Measurements from ENCODE around the gene GALNT7.

GALNT7 gene

DNA sequence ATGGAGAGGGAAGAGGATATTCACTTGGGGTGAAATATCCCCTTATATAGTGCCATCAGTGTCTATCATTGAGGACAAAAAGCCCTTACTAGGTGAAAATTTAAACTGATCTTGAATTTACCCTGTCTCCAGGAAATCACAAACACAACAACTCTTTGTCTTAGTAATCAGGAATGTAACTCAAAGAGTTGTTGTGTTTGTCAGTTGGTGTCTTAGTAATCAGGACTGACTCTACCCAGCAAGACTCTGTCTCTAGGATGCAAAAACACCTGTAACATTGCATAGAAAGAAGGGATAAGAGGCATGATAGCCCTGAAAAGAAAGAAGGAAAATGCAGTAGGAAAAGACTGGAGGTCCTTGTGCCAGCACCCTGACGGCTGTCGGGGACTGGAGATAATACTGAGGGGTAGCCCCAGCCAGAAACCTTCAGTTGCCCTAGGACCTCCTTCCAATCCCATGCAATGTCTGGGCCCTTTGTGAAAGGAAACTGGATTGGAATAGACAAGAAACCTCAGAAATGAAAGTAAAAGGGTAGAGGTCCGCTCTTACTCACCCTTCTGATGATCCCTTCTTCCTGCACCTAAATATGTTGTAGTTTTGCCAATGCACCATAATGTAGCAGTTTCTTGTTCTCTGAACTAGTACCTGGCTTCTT lies 120.2 kb downstream of the GALNT7 start:
- Mint-ChIP-seq H3K36me3 (peaks cover 7% of the 10 kb centered on the region), H3K27me3 (no peaks in the 10 kb centered on the region), H3K4me3 (no peak overlapping the region), H3K27ac (no peak overlapping the region), H3K4me1 (ENCODE audit: low read depth) (peaks cover 8% of the 10 kb centered on the region), H3K9me3 (ENCODE audit: low read depth) (no peaks in the 10 kb centered on the region)

DNA sequence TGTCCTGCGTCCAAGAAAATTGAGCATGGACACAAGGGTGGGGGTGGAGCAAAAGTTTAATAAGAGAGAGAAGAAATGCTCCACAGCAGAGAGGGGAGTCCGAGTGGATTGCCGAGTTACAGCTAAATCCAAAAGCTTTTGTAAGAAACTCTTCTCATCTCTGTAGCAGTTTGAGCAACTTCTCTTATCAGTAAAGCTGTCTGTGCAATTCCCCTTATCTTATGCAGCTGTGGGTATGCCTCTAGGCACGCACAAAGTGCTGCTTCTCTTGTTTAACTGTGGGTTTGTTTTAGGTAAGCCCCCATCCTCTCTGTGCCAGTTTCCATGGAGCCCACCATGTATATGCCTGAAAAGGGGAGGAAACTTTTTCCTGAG lies 120.7 kb downstream of the GALNT7 start:
- peaks cover 8% of the 10 kb centered on the region for H3K4me1 Mint-ChIP-seq (ENCODE audit: low read depth)

DNA sequence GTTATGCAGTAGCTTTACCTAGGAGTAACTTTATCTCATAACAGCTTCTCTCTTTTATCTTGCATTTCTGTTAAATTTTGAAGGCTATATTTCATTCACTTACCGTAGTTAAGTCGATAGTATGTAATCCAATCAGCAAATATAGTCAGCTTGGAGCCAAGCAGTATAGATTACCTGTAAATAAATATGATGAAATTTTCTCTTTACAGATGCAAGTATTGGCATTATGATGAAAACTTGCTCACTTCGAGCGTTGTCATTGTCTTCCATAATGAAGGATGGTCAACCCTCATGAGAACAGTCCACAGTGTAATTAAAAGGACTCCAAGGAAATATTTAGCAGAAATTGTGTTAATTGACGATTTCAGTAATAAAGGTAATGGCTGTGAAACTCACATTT lies 123.3 kb downstream of the GALNT7 start:
- Mint-ChIP-seq H3K4me3 (no peak overlapping the region), H3K36me3 (peaks cover 2% of the 10 kb centered on the region), H3K27me3 (no peaks in the 10 kb centered on the region), H3K27ac (no peak overlapping the region), H3K4me1 (ENCODE audit: low read depth) (peaks cover 8% of the 10 kb centered on the region), H3K9me3 (ENCODE audit: low read depth) (no peaks in the 10 kb centered on the region)

More for the DNA sequence above, 120.7 kb downstream of the GALNT7 start:
- Mint-ChIP-seq H3K27ac (no peak overlapping the region), H3K27me3 (no peaks in the 10 kb centered on the region), H3K9me3 (ENCODE audit: low read depth) (no peaks in the 10 kb centered on the region), H3K4me3 (no peak overlapping the region), H3K36me3 (peaks cover 7% of the 10 kb centered on the region)

DNA sequence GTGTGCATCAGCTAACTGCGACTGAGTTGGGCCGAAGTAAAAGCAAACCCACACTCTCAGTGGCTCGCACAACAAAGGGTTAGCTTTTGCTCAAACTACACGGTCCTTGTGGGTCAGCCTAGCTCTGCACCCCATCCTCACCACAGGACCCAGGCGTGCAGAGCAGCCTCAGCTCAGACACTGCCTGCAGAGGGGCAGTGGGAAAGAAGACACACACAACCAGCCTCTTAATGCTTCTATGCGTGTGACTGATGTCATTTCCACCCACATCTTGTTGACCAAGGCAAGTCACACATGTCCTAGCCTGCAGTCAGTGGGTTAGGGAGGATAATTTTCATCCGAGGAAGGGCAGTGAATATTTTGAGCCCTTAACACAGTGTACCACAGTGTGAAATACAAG lies 125.1 kb downstream of the GALNT7 start:
- H3K27me3 Mint-ChIP-seq = no peaks in the 10 kb centered on the region
- no peak overlapping the region for H3K4me3 Mint-ChIP-seq
- no peak overlapping the region for H3K27ac Mint-ChIP-seq
- H3K9me3 Mint-ChIP-seq (ENCODE audit: low read depth) = no peaks in the 10 kb centered on the region
- peaks cover 2% of the 10 kb centered on the region for H3K36me3 Mint-ChIP-seq
- H3K4me1 Mint-ChIP-seq (ENCODE audit: low read depth) = peaks cover 4% of the 10 kb centered on the region

DNA sequence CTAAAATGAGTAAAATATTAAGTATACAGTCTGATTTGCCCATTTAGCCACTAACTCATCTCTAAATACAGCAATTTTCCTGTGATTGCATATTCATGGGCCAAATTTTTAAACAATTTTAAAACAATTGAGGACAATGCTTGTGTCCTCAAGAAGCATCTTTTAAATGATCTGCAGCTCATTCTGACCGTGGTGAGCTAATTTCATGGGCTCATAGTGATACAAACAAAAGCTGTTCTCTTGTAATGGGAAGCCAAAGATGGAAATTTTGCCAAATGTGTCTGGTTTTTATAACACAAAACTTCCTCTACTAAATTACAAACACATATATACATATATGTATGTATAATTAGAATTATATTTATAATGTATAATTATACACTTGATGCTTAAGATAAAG lies 125.8 kb downstream of the GALNT7 start:
- Mint-ChIP-seq H3K27ac (no peak overlapping the region), H3K36me3 (peaks cover 2% of the 10 kb centered on the region), H3K4me3 (no peak overlapping the region), H3K9me3 (ENCODE audit: low read depth) (no peaks in the 10 kb centered on the region), H3K27me3 (no peaks in the 10 kb centered on the region), H3K4me1 (ENCODE audit: low read depth) (no peaks in the 10 kb centered on the region)

DNA sequence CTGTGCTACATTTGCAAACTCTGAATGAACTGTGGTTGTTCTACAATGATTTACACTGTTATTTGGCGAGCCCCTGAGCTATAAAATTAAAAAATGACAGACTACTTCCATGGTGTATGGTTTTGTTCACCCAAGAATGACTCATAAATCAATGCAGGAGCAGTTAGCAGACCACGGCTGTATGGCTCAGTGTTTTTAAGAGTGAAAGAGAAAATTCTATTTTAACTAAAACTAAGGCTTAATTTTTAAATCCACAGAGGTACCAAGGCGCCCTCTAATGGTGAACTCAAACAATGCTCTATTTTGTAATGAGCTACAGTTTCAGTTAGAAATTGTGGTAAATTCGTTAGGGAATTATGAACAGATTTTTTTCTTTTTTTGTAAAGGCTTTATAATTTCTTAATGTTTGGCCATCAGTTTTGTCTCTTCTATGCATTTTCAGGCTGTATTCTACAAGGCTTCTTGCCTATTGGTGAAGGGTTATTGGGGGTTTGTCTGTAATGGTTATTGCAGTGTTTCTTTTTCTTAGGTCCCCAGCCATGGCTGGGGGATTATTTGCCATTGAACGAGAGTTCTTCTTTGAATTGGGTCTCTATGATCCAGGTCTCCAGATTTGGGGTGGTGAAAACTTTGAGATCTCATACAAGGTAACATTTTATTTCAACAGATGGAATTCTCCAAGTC lies 133.0 kb downstream of the GALNT7 start:
- Mint-ChIP-seq H3K9me3 (ENCODE audit: low read depth) (no peaks in the 10 kb centered on the region), H3K27me3 (no peaks in the 10 kb centered on the region), H3K4me1 (ENCODE audit: low read depth) (peaks cover 6% of the 10 kb centered on the region), H3K27ac (no peak overlapping the region), H3K4me3 (no peak overlapping the region), H3K36me3 (peaks cover 5% of the 10 kb centered on the region)

DNA sequence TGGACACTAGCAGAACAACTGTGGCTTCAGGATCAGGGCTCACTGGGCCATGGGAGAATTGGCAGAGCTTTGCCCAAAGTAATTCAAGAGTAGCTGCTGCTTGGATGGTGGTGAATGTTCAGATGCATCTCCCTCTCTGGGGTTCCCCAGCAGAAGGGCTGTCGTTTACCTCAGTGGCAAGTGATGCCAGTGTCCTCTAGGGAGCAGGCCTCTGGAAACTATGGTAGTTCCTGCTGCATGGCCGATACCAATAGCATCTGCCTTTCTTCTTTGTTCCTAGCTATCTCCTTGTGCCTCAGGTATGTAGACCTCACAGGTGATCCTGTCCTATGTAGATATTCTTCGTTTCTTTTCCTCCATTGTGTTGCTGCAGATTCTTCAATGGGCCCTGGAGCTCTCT lies 139.2 kb downstream of the GALNT7 start:
- Mint-ChIP-seq H3K27ac (no peak overlapping the region), H3K4me3 (no peak overlapping the region), H3K27me3 (no peaks in the 10 kb centered on the region), H3K4me1 (ENCODE audit: low read depth) (no peaks in the 10 kb centered on the region), H3K9me3 (ENCODE audit: low read depth) (no peaks in the 10 kb centered on the region), H3K36me3 (peaks cover 21% of the 10 kb centered on the region)

DNA sequence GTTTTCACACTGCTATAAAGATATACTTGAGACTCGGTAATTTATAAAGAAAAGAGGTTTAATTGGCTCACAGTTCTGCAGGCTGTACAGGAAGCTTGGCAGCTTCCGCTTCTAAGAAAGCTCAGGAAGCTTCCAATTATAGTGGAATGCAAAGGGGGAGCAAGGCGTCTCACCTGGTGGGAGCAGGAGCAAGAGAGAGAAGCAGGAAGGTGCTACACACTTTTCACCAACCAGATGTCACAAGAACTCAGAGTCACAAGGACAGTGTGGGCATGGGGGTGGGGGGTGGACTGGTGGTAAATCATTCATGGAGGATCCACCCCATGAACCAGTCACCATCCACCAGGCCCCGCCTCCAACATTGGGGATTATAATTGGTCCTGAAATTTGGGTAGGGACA lies 142.8 kb downstream of the GALNT7 start:
- Mint-ChIP-seq H3K36me3 (peaks cover 18% of the 10 kb centered on the region), H3K27me3 (no peaks in the 10 kb centered on the region), H3K4me3 (no peak overlapping the region), H3K4me1 (ENCODE audit: low read depth) (no peaks in the 10 kb centered on the region), H3K27ac (no peak overlapping the region), H3K9me3 (ENCODE audit: low read depth) (no peaks in the 10 kb centered on the region)

DNA sequence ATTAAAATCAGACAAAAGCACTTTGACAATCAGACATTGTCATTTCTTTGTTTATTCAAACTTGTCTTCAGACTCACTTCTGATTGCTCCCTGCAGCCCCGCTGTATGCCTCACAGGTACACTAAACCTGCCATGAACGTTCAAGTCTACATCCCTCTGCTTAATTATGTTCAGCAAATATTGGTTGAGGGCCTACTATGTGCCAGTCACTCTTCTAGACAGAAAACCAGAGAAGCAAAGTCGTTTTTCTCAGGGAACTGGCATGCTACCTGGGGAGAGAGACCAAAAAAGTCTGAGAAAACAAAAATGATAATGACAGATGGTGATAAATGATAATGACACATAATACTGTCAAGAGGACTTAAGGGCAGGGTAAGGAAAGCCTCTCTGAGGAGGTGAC lies 146.1 kb downstream of the GALNT7 start:
- Mint-ChIP-seq H3K27me3 (no peaks in the 10 kb centered on the region), H3K36me3 (peaks cover 16% of the 10 kb centered on the region), H3K4me1 (ENCODE audit: low read depth) (peaks cover 3% of the 10 kb centered on the region), H3K27ac (no peak overlapping the region), H3K9me3 (ENCODE audit: low read depth) (no peaks in the 10 kb centered on the region), H3K4me3 (no peak overlapping the region)

DNA sequence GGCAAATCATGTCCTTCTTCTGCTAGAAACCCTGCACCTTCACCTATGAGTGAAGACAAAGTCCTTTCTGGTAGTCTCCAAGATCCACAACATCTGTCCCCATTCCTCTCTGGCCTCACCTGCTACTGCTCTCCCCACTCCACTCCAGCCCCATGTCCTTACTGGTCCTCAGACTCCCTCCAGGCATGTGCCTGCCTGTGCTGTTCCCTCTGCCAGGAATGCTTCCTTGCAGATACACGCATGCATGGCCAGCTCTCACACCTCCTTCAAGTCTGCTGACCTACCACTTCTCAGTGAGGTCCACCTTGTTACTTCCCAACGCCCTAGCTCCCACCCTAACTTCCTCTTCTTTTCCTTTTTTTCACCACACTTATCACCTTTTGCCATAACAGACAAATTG lies 147.4 kb downstream of the GALNT7 start:
- H3K4me3 Mint-ChIP-seq = no peak overlapping the region
- no peak overlapping the region for H3K27ac Mint-ChIP-seq
- peaks cover 10% of the 10 kb centered on the region for H3K36me3 Mint-ChIP-seq
- no peaks in the 10 kb centered on the region for H3K27me3 Mint-ChIP-seq
- H3K4me1 Mint-ChIP-seq (ENCODE audit: low read depth) = peaks cover 3% of the 10 kb centered on the region
- no peaks in the 10 kb centered on the region for H3K9me3 Mint-ChIP-seq (ENCODE audit: low read depth)

DNA sequence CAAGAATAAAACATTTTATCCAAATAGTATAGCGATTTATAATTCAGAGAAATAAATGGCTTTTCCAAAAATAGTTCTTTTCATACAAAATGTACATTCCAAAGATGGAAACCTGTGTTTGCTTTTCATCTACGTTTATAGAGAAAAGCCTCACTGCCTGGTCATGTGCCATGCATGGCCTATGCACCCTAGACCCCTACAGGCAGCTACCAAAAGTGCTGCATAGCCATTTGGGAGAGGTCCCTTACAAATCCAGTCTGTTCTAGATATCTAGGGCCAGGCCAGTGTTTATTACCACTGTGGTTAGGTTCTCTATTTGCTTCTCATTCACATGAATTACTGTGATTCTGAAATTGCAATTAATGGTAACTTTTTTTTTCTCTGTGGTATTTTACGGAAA lies 148.4 kb downstream of the GALNT7 start:
- H3K4me1 Mint-ChIP-seq (ENCODE audit: low read depth) = peaks cover 3% of the 10 kb centered on the region

DNA sequence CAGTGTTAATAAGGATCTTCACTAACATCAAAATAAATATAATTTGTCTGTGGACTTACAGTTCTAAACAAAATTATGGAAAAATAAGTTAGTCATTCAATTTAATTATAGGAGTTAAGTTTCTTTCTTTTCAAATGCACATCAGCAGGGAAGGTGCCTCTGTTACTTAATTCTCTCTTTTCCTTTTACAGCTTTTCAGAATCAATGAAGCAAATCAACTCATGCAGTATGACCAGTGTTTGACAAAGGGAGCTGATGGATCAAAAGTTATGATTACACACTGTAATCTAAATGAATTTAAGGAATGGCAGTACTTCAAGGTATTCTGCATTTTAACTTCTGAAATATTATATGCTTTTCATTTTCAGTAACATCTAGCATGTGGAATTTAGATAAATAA lies 149.6 kb downstream of the GALNT7 start:
- Mint-ChIP-seq H3K36me3 (no peaks in the 10 kb centered on the region), H3K9me3 (ENCODE audit: low read depth) (no peaks in the 10 kb centered on the region), H3K27ac (no peak overlapping the region), H3K4me3 (no peak overlapping the region), H3K4me1 (ENCODE audit: low read depth) (peaks cover 3% of the 10 kb centered on the region), H3K27me3 (no peaks in the 10 kb centered on the region)

More for the DNA sequence above, 148.4 kb downstream of the GALNT7 start:
- Mint-ChIP-seq H3K4me3 (no peak overlapping the region), H3K36me3 (peaks cover 5% of the 10 kb centered on the region), H3K9me3 (ENCODE audit: low read depth) (no peaks in the 10 kb centered on the region), H3K27ac (no peak overlapping the region), H3K27me3 (no peaks in the 10 kb centered on the region)

DNA sequence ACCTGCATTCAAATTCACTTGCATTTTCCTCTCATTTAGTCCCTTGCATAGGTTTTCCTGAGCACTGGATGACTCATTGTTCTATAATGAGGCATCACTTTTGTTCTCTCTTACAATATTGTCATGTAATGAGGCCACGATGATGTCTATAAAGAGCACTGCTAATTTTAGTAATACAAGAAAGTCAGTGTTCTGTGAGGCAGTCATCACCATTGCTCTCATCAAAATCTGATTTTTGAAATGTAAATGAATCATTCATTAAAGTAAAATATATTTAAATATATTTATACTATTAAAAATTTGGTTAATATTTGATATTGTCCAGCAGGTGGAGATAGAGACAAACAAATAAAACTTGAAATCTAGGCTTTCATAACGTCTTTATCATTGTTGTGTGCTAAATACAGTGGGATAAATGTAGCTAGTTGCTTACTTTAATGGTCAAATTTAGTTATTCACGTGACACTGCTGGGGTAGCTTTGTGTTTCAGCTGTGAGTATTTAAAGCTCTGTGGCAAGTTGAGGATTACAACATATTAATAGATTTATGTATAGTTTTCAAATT lies 150.1 kb downstream of the GALNT7 start:
- Mint-ChIP-seq H3K27me3 (no peaks in the 10 kb centered on the region), H3K9me3 (ENCODE audit: low read depth) (no peaks in the 10 kb centered on the region), H3K4me1 (ENCODE audit: low read depth) (peaks cover 3% of the 10 kb centered on the region), H3K4me3 (no peak overlapping the region), H3K27ac (no peak overlapping the region), H3K36me3 (no peaks in the 10 kb centered on the region)

DNA sequence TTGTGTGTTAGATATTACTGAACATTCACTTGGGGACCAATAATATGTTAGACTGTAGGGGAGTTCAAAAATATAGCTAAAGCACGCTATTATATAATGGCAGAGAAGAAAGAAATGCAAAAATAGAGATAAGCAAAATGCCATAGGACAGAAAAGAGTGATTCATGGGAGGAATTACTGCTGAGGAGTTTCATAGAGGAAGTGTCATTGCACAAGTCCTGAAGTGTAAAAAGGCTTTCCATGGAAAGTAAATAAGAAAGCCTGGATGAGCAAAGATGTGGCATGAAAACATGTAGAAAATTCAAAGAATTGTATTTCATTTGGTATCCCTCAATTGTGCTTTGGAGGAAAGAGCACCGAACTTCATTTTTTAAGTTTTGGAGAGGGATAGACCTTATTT lies 151.1 kb downstream of the GALNT7 start:
- H3K27ac Mint-ChIP-seq = no peak overlapping the region
- H3K27me3 Mint-ChIP-seq = no peaks in the 10 kb centered on the region
- H3K4me3 Mint-ChIP-seq = no peak overlapping the region
- H3K9me3 Mint-ChIP-seq (ENCODE audit: low read depth) = no peaks in the 10 kb centered on the region
- H3K4me1 Mint-ChIP-seq (ENCODE audit: low read depth) = peaks cover 3% of the 10 kb centered on the region
- no peaks in the 10 kb centered on the region for H3K36me3 Mint-ChIP-seq

DNA sequence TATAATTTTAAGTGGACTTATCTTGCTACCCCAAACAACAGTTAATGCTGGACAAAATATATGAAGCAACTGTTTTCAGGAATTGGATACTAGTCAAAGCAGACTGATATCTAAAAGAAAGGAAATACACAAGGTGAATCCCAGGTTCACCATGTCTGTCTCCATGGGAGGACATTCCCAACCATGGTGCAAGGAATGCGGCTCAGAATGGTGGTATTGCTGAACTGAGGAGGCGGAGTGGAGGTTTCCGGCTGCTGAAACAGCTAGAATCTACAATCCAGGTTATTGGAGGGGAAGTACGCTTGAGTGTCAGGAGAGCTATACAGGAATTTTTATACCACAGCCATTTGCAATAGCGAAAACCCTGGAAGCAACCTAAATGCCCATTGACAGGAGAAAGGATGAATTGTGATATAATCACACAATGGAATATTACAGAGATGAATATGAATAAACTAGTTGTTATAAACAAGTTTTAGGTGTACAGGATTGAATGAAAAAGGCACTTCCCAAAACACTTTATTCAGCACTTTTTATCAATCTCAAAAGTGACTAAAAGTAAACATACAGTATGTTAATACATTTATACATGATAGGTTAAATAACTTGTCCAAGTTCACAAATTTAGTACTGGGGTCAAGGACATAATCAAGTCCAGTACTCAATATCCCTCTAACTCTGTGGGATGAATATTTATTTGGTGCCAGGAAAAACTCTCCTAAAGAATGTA lies 156.6 kb downstream of the GALNT7 start:
- no peaks in the 10 kb centered on the region for H3K36me3 Mint-ChIP-seq
- no peak overlapping the region for H3K27ac Mint-ChIP-seq
- H3K27me3 Mint-ChIP-seq = no peaks in the 10 kb centered on the region
- no peak overlapping the region for H3K4me3 Mint-ChIP-seq
- H3K9me3 Mint-ChIP-seq (ENCODE audit: low read depth) = no peaks in the 10 kb centered on the region
- no peaks in the 10 kb centered on the region for H3K4me1 Mint-ChIP-seq (ENCODE audit: low read depth)

All from activated naive CD8-positive, alpha-beta T cell (primary cell).